ENCODE measurements around the gene NUTM2F.
"Not testable (repeated sequence)": the region's sequence is repeated elsewhere in the genome, so short reads cannot be mapped to it uniquely, and the experiment has no call there.

NUTM2F gene

DNA sequence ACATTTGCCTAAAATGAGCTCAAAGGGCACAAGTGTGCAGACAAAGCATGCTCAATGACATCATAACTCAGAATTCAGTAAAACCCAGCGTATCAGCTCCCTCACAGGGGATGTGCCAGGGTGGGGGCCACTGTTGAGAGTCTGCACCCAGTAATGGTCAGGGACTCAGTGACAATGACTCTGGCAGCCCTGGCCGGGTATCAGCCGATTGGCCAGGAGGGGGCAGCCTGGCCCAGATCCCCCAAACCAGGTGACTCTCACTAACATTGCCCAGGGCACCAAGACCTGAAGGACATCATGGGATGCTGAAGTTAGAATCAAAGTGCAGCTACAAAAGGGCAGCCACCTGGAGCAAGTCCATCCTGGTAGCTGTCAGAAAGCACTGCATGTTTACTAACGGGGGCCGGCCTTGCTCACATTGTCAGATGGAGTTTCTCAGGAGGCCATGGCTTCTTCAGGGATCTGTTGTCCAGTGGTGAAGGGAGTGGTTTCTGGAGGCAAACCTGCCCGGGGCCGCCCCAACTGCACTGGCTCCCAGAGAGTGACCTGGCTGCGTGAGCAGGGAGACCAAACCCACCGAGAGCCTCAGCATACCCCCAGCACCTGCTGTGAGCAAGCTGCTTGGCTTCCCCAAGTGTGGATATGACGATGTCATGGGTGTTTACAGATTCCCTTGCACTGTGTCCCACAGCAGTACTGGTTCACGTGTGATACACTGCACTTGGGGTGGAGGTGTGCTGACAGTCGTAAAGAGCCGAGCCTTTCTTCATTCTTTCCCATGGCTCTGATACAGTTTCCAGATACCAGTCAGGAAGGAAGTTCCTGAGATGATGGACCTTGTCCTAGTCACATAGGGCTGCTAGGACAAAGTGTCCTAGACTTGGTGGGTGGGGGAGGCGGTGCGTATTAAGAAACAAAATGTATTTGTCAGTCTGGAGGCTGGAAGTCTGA, 13.1 kb downstream of the NUTM2F start:
- not testable (repeated sequence) for DNase-seq

DNA sequence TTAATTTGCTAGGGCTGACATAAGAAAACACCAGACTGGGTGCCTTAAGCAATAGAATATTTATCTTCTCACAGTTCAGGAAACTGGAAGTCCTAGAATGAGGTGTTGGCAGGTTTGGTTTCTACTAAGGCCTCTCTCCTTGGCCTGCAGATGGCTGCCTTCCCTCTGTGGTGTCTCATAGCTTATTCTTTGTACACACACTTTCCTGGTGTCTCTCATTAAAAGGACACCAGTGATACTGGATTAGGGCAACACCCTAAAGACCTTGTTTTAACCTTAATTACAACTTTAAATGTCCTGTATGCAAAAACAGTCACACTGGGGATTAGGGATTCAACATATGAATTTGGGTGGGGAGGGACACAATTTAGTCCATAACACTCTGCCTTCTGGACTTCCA, 25.1 kb downstream of the NUTM2F start:
- DNase-seq: no peak

DNA sequence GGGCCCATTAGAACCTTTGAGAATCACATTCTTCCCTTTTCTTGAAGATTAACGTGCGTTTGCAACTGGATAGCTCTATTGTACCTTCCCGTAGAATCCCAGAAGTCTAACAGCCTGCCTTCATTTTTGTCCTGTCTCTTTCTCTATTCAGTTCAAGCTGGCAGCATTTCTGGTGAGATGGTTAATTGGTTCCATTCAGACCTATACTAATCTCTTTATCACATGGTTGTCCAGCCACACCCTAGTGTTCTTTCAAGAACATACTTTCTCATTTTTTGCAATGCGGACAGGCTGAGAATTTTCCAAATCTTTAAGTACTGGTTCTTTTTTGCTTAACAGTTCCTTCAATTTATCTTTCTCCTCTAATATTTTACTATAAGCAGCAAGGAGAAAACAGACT, 26.0 kb downstream of the NUTM2F start:
- no peak for DNase-seq

DNA sequence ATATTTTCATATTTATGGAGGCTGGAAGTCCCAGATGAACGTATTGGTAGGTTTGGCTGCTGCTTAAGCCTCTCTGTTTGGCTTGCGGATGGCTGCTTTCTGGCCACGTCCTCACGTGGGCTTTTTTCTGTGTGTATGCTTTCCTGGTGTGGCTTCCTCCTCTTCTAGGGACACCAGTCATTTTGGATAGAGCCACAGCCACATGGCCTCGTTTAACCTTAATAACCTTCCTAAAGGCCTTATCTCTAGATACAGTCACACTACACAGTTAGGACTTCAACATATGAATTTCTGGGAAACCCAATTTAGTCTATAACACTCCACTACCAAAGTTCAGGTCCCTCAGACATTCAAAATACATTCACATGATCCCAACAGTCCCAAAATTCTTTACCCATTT, 26.9 kb downstream of the NUTM2F start:
- DNase-seq: no peak

DNA sequence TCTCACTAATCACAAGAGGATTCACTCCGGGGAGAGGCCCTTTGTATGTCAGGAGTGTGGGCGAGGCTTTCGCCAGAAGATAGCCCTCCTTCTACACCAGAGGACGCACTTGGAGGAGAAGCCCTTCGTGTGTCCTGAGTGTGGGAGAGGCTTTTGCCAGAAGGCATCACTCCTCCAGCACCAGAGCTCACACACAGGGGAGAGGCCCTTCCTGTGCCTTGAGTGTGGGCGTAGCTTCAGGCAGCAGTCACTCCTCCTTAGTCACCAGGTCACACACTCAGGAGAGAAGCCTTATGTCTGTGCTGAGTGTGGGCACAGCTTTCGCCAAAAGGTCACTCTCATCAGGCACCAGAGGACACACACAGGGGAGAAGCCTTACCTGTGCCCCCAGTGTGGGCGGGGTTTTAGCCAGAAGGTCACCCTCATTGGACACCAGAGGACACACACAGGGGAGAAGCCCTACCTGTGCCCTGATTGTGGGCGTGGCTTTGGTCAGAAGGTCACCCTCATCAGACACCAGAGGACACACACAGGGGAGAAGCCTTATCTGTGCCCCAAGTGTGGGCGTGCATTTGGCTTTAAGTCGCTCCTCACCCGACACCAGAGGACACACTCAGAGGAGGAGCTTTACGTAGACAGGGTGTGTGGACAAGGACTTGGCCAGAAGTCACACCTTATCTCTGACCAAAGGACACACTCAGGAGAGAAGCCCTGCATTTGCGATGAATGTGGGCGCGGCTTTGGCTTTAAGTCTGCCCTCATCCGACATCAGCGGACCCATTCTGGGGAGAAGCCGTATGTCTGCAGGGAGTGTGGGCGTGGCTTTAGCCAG, 27.8 kb downstream of the NUTM2F start:
- no peak for DNase-seq

DNA sequence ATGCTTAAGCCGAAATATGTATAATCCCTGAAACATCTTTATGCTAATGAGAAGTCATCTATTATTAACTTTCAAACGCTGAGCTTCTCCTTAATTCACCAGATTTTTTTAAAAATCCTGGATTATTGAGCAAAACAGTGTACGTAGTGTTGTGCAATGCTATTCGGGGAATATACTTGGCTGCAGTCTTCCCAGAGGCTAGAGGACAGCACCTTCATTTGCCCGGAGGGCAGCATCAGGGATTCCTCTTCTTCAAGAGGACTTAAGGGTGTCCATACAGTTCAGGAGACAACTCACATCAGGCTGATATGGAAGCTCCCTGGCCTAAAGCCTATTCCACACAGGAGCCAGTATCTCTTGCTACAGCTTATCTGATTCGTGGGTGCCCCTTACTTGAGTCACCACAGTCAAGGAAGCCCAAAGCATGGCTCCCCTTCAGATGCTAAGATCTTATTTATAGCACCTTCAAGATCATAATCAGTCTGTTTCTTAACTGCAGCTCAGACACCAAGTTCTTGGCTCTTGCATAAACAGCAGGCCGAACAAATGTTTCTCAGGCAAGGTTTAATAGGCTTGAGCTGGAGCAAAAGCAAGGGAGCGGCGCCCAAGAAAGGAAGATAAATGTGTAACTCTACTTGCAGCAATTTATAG, 29.4 kb downstream of the NUTM2F start:
- no peak for DNase-seq

DNA sequence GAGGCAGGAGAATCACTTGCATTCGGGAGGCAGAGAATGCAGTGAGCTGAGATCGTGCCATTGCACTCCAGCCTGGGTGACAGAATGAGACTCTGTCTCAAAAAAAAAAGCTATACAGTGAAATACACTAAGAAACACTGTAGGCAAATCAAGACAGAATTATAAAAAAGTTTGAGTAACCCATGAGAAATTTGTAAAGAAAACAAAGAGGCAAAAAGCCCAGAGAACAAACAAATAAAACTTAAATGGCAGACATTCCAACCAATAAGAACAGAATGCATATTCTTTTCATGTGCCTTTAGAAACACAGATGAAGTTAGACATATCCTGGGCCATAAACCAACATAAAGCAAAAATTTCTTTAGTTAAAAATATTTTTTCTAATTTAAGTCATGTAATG, 38.8 kb downstream of the NUTM2F start:
- no peak for DNase-seq

DNA sequence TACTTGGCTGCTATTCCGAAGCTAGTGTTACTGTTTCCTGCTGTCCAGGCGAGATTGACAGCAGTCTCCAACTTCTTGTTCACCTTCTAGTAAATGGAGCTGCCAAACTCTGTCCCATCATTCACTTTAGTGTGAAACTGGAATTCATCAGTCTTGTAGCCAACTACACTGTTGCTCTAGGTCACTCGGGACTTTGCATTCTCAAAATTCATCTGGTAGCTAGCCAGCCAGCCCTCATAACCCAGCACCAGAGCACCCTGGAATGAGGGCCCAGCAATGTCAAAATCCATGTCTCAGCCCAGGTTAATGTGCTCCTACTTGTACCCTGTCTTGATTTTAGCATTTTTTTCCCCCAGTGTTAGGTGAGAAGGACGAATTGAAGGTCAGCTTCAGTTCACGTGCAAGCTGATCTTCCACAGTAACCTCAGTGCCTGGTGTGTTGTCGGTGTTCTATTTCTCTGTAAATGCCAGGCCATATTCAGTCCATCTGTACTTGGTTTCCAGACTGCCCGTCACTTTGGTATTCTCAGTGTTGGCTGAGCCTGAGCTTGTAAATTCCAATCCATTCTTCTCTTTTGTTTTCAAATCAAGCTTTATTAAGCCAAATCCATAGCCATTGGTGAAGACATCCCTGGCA, 40.4 kb downstream of the NUTM2F start:
- DNase-seq: no peak

DNA sequence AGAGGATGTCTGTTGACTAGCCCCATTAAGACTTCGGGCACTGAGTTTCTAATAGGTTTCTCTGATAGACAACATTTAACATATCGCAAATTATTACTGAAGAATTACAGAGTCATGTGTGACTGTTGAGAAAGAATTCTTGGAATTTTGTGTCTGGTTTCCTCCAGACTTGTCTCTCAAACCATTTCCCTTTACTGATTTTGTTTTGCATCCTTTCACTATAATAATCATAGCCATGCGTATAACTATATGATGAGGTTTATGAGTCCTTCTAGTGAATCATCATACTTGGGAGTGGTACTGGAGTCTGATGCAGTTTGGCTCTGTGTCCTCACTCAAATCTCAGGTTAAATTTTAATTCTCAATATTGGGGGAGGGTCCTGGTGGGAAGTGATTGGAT, 42.3 kb downstream of the NUTM2F start:
- no peak for DNase-seq

DNA sequence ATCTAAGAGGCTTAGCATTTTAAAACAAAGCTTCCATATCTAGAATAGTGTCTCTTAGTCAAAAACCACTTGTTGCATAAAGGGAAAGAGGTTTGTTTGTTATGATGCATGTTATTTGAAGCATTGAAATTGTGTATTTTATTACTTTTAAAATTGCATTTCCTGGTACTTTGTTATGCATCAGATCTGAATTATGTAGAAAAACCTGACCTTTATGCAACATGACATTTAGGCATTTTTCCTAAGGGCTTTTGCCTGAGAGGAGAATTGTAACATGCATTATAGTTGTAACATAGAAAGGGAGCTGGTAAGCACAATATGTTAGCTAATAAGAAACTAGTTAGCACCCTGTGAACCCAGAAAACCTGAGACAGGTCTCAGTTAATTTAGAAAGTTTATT, 47.3 kb downstream of the NUTM2F start:
- DNase-seq: no peak

DNA sequence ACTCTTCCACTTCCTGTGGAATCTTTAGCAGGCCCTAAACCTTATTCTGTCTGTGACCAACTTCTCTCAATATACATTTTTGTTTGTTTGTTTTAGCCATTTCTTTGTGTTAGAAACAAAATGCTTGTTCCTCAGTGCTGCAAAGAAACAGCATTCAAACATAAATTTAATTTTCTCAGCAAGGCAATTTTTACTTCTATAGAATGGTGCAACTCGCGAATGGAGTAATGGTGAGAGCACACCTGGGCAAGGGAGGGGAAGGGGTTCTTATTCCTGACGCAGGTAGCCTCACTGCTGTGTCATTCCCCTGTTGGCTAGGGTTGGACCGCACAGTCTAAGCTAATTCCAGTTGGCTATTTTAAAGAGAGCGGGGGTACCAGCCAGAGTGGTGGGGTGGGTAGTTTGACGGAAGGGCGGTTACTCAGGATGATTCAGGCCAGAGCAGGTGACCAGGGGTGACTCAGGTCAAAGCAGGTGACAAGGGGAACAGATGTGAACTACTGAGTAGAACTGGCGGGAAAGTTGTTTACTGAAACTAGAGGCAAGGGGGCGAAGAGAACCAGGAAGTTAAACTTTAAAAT, 47.9 kb downstream of the NUTM2F start:
- DNase-seq: no peak

DNA sequence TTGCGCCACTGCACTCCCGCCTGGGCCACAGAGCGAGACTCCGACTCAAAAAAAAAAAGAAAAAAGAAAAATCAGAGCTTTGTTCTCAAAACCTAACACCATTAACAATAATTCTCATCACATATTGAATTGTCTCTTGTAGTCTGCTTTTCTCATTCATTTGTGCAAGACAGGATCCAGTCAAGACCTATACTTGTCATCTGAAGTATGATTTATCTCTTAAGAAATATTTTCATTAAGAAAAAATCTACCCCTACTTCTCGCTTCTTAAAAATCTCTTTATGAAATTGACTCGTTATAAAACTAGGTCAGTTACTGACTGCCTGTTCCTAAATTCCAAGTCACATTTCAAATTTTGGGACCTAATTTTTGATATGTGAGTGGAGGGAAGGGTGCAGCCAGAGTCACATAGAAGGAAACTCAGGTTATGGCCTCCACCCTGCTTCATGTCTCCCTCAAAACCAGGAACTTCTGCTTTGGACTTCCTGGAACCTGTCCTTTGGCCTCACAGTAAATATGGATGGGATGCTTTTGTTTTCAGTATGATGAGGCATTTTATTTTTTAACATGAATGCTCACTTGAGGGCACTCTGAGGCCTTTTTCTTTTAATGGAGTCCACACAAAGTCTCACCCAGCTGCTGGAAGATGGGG, 50.4 kb downstream of the NUTM2F start:
- no peak for DNase-seq

DNA sequence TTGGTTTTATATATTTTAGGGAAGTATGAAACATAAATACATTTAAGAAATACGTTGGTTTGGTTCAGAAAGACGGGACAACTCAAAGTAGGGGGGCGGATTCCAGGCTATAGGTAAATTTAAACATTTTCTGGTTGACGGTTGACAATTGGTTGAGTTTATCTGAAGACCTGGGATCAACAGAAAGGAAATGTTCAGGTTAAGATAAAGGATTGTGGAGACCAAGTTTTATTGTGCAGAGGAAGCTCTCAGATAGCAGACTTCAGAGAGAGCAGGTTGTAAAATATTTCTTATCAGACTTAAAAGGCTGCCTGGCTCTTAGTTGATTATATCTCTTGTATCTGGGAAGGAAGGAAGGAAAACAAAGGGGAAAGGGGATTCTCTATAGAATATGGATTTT, 51.4 kb downstream of the NUTM2F start:
- not testable (repeated sequence) for DNase-seq

DNA sequence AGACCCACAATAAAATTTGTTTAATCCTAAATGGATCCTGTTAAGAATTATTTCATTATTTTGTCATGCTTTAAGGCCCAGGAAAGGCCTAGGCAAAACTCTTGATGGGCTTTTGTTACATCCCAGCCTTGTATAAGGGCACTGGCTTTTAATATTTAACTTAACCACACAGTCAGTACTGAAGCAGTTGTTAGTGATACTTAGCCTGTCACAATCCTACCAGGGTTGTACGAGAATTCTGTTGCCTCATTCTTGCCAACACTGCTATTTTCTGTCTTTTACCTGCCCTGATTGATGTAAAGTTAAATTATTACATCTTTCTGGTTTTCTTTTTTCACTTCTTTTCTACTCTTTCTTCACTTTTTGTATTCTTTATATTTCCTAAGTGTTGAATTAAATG, 58.4 kb downstream of the NUTM2F start:
- no peak for DNase-seq

DNA sequence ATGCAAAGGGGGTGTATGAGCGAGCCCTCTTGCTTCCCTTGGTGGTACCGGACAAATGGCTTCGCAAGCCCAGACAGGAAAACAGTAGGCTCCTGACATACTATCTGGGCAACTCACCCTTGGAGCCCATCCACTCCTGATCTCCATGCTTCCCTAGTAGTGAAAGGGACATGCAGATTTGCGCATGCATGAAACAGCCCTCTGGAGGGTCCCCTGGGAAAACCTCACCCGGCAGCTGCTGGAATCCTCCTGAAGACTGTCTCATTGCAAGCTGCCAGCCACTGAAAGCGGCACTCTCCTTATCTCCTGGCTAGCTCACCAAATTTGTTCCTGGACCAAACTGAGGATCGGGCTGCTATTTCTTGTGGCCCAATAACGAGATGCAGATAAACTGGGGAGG, 59.2 kb downstream of the NUTM2F start:
- no peak for DNase-seq

Data from stimulated activated CD4-positive, alpha-beta T cell treated with anti-CD3 and anti-CD28 coated beads, Interleukin-12 subunit alpha, Interleukin-12 subunit beta, amount 100 ng/mL, for 4 hours (primary cell).